ENCODE measurements around the gene LRMDA. TPM values are rescaled to one million over a fixed set of nuclear protein-coding genes. Genes with fewer than 3 reads are reported as not detected.

LRMDA gene
- total RNA-seq, 2 experiments from 2014 or later = not detected

- H3K36me3 ChIP-seq (ENCODE audit: insufficient read depth, low read length) = no peaks in the 10 kb centered on the region
- H4K20me1 ChIP-seq (ENCODE audit: insufficient read depth, low read length) = no peaks in the 10 kb centered on the region
- H3K4me2 ChIP-seq (ENCODE audit: low read length) = no peak overlapping the region
- no peaks in the 10 kb centered on the region for H3K4me1 ChIP-seq (ENCODE audit: insufficient read depth, low read length, poor library complexity, severe bottlenecking)
- no peaks in the 10 kb centered on the region for H3K9me2 ChIP-seq (ENCODE audit: insufficient read depth, low read length)
- no peaks in the 10 kb centered on the region for H3K79me2 ChIP-seq (ENCODE audit: insufficient read depth, low read depth, low read length)
- ChIA-PET CTCF (ENCODE audit: unreplicated experiment) (no interaction called here), POLR2A (no interaction called here)
- no peak for DNase-seq (ENCODE audit: low spot score)
- no peak for TF ChIP-seq EZH2phosphoT487 (IDR thresholded peaks at IDR 0.05; ENCODE audit: borderline replicate concordance, low read depth, low read length)
- TF ChIP-seq, protein P1, sequence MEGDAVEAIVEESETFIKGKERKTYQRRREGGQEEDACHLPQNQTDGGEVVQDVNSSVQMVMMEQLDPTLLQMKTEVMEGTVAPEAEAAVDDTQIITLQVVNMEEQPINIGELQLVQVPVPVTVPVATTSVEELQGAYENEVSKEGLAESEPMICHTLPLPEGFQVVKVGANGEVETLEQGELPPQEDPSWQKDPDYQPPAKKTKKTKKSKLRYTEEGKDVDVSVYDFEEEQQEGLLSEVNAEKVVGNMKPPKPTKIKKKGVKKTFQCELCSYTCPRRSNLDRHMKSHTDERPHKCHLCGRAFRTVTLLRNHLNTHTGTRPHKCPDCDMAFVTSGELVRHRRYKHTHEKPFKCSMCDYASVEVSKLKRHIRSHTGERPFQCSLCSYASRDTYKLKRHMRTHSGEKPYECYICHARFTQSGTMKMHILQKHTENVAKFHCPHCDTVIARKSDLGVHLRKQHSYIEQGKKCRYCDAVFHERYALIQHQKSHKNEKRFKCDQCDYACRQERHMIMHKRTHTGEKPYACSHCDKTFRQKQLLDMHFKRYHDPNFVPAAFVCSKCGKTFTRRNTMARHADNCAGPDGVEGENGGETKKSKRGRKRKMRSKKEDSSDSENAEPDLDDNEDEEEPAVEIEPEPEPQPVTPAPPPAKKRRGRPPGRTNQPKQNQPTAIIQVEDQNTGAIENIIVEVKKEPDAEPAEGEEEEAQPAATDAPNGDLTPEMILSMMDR (conservative IDR thresholded peaks at IDR 0.05; ENCODE audit: low read length) = no peak
- no peak overlapping the region for H3K27ac ChIP-seq (ENCODE audit: low read depth, low read length, poor library complexity, severe bottlenecking)
- no peak overlapping the region for H2AFZ ChIP-seq (ENCODE audit: low read length)
- no peak overlapping the region for H3K4me3 ChIP-seq (ENCODE audit: low read depth, low read length, poor library complexity, severe bottlenecking)
- no TSS peak for BruUV-seq (replicated peaks)
- intact Hi-C loops (cut with micrococcal nuclease; ENCODE audit: unreplicated experiment) = no loop called here
- H3K9me3 ChIP-seq (ENCODE audit: low read length) = no peaks in the 10 kb centered on the region
Measured at GRCh38 chr10:76213876-76214275, 782.5 kb downstream of the LRMDA start.

GRCh38 chr10:76218035-76218434 lies 786.6 kb downstream of the LRMDA start:
- no peak overlapping the region for H3K4me3 ChIP-seq (ENCODE audit: low read depth, low read length, poor library complexity, severe bottlenecking)
- no peaks in the 10 kb centered on the region for H4K20me1 ChIP-seq (ENCODE audit: insufficient read depth, low read length)
- H3K79me2 ChIP-seq (ENCODE audit: insufficient read depth, low read depth, low read length) = no peaks in the 10 kb centered on the region
- ChIA-PET POLR2A (no interaction called here), CTCF (ENCODE audit: unreplicated experiment) (no interaction called here)
- DNase-seq (ENCODE audit: low spot score) = no peak
- intact Hi-C loops (cut with micrococcal nuclease; ENCODE audit: unreplicated experiment) = no loop called here
- H3K4me1 ChIP-seq (ENCODE audit: insufficient read depth, low read length, poor library complexity, severe bottlenecking) = no peaks in the 10 kb centered on the region
- no peaks in the 10 kb centered on the region for H3K36me3 ChIP-seq (ENCODE audit: insufficient read depth, low read length)
- no peaks in the 10 kb centered on the region for H3K9me3 ChIP-seq (ENCODE audit: low read length)
- H2AFZ ChIP-seq (ENCODE audit: low read length) = no peak overlapping the region
- H3K27ac ChIP-seq (ENCODE audit: low read depth, low read length, poor library complexity, severe bottlenecking) = no peak overlapping the region
- BruUV-seq (replicated peaks) = no TSS peak
- no peaks in the 10 kb centered on the region for H3K9me2 ChIP-seq (ENCODE audit: insufficient read depth, low read length)
- TF ChIP-seq EZH2phosphoT487 (IDR thresholded peaks at IDR 0.05; ENCODE audit: borderline replicate concordance, low read depth, low read length) = no peak
- TF ChIP-seq, protein P1 (conservative IDR thresholded peaks at IDR 0.05; ENCODE audit: low read length) = no peak
- H3K4me2 ChIP-seq (ENCODE audit: low read length) = no peak overlapping the region

DNA sequence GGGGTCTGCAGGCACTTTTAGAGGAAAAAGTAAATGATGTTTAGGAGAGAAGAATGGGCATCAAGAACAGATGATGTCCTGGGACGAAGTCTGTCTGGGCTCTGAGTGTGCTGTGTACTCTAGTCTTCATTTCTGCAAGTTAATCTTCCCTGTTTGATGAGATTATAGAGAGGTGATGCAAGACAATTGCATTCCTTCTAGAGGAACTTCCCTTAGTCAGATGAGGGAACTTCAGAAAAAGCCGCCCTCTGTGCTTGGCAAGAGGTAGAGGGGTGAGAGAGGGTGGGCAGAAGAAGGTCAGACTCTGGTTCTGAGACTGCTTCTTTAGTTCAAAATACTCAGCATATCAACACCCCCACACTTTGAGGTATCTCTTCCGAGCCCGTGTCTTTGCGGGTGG lies 797.9 kb downstream of the LRMDA start:
- POLR2A ChIA-PET = no interaction called here
- CTCF ChIA-PET (ENCODE audit: unreplicated experiment) = no interaction called here
- Histone ChIP-seq H3K27ac (ENCODE audit: low read depth, low read length, poor library complexity, severe bottlenecking) (no peak overlapping the region), H3K4me2 (ENCODE audit: low read length) (no peak overlapping the region), H3K36me3 (ENCODE audit: insufficient read depth, low read length) (no peaks in the 10 kb centered on the region), H3K9me2 (ENCODE audit: insufficient read depth, low read length) (no peaks in the 10 kb centered on the region), H4K20me1 (ENCODE audit: insufficient read depth, low read length) (no peaks in the 10 kb centered on the region), H3K79me2 (ENCODE audit: insufficient read depth, low read depth, low read length) (no peaks in the 10 kb centered on the region), H3K9me3 (ENCODE audit: low read length) (no peaks in the 10 kb centered on the region), H2AFZ (ENCODE audit: low read length) (no peak overlapping the region), H3K4me1 (ENCODE audit: insufficient read depth, low read length, poor library complexity, severe bottlenecking) (no peaks in the 10 kb centered on the region), H3K4me3 (ENCODE audit: low read depth, low read length, poor library complexity, severe bottlenecking) (no peak overlapping the region)
- BruUV-seq (replicated peaks) = no TSS peak
- intact Hi-C loops (cut with micrococcal nuclease; ENCODE audit: unreplicated experiment) = no loop called here
- no peak for DNase-seq (ENCODE audit: low spot score)
- TF ChIP-seq, protein P1 (conservative IDR thresholded peaks at IDR 0.05; ENCODE audit: low read length) = no peak
- TF ChIP-seq EZH2phosphoT487 (IDR thresholded peaks at IDR 0.05; ENCODE audit: borderline replicate concordance, low read depth, low read length) = no peak

Data from OCI-LY7 (cell line).